HEK293 (cell line): ENCODE data around the gene MOSMO.
"Not testable (repeated sequence)": the region's sequence is repeated elsewhere in the genome, so short reads cannot be mapped to it uniquely, and the experiment has no call there.

Experiments
- CTCF ChIA-PET: fragments of 350-600 bp; formaldehyde crosslinking; extraction: SDS; loops from one replicate; lab custom pipeline; 2021; ENCODE audit warnings: antibody characterized with exemption; lab: Yijun Ruan, JAX
- POLR2A ChIA-PET: fragments of 300-600 bp; formaldehyde crosslinking; extraction: SDS; loops from one replicate; lab custom pipeline; 2020; ENCODE audit warnings: antibody characterized with exemption, inconsistent platforms; lab: Yijun Ruan, JAX
- H3K27ac ChIP-seq: fragments of 200-500 bp; sonication (Bioruptor generic); 2 replicates; pipeline ENCODE4 v1.5.1; 2014; ENCODE audit warnings: low read depth, low read length, control low read depth, inconsistent platforms; ENCODE audit errors: extremely low read depth
- H3K36me3 ChIP-seq, 2 experiments: fragments of 200-500 bp in 1 of 2; sonication (Bioruptor generic) in 1 of 2; 1 replicate in 1 of 2; 2 replicates in 1 of 2; pipeline ENCODE4 v1.5.1; 2014 to 2017; ENCODE audit warnings: inconsistent platforms in 2 of 2, low read length in 2 of 2; ENCODE audit not compliant: control insufficient read depth in 2 of 2, insufficient read depth in 1 of 2
- H3K4me1 ChIP-seq: fragments of 200-500 bp; sonication (Bioruptor generic); 2 replicates; pipeline ENCODE4 v1.5.1; 2014; ENCODE audit warnings: mild to moderate bottlenecking, low read length, inconsistent platforms; ENCODE audit not compliant: control insufficient read depth, insufficient read depth
- H3K4me3 ChIP-seq: 2 replicates; pipeline ENCODE4 v1.5.1; 2011; ENCODE audit warnings: low read depth, mild to moderate bottlenecking, control low read depth, low read length, moderate library complexity
- H3K9me3 ChIP-seq: fragments of 200-500 bp; sonication (Bioruptor generic); 2 replicates; pipeline ENCODE4 v1.5.1; 2014; ENCODE audit warnings: low read depth, low read length, inconsistent platforms; ENCODE audit not compliant: control insufficient read depth, insufficient read depth
- BCL6B ChIP-seq: fragments of 450-650 bp; formaldehyde crosslinking; IDR thresholded peaks from 2 replicates; pipeline ENCODE4 v1.5.1; 2017; ENCODE audit warnings: missing biosample characterization, missing genetic modification characterization
- EGR2 ChIP-seq: fragments of 450-650 bp; formaldehyde crosslinking; IDR thresholded peaks from 2 replicates; pipeline ENCODE4 v1.5.1; 2016; ENCODE audit warnings: low read depth, missing biosample characterization, missing genetic modification characterization
- HOXC10 ChIP-seq: sonication (generic); formaldehyde crosslinking; IDR thresholded peaks from 2 replicates; pipeline ENCODE4 v1.8.1; 2023; ENCODE audit warnings: mild to moderate bottlenecking, missing genetic modification reagents
- KLF10 ChIP-seq: fragments of 450-650 bp; IDR thresholded peaks from 2 replicates; pipeline ENCODE4 v1.5.1; 2018; ENCODE audit warnings: missing biosample characterization, mild to moderate bottlenecking, missing genetic modification characterization
- KLF17 ChIP-seq: fragments of 450-650 bp; formaldehyde crosslinking; IDR thresholded peaks from 2 replicates; pipeline ENCODE4 v1.5.1; 2016; ENCODE audit warnings: missing biosample characterization, missing genetic modification characterization
- PRDM1 ChIP-seq: fragments of 450-650 bp; formaldehyde crosslinking; IDR thresholded peaks from 2 replicates; pipeline ENCODE4; 2016; ENCODE audit warnings: missing biosample characterization, missing genetic modification characterization
- PRDM10 ChIP-seq: fragments of 450-650 bp; formaldehyde crosslinking; IDR thresholded peaks from 2 replicates; pipeline ENCODE4 v1.5.1; 2016; ENCODE audit warnings: missing biosample characterization, missing genetic modification characterization
- PRDM4 ChIP-seq: fragments of 450-650 bp; formaldehyde crosslinking; IDR thresholded peaks from 2 replicates; pipeline ENCODE4 v1.5.1; 2017; ENCODE audit warnings: missing biosample characterization, missing genetic modification characterization
- SCRT1 ChIP-seq: fragments of 450-650 bp; formaldehyde crosslinking; IDR thresholded peaks from 2 replicates; pipeline ENCODE4 v1.5.1; 2016; ENCODE audit warnings: missing biosample characterization, missing genetic modification characterization, borderline replicate concordance
- TRIM28 ChIP-seq: IDR thresholded peaks from 2 replicates; pipeline ENCODE4 v1.6.1; 2011; ENCODE audit warnings: low read length, control low read depth, borderline replicate concordance
- ZBTB26 ChIP-seq: fragments of 450-650 bp; formaldehyde crosslinking; optimal IDR thresholded peaks from 2 replicates; pipeline ENCODE3; 2016; ENCODE audit warnings: missing biosample characterization, mild to moderate bottlenecking, missing genetic modification characterization
- ZEB2 ChIP-seq: fragments of 450-650 bp; formaldehyde crosslinking; IDR thresholded peaks from 2 replicates; pipeline ENCODE4 v1.5.1; 2016; ENCODE audit warnings: missing biosample characterization, missing genetic modification characterization
- ZFHX2 ChIP-seq: fragments of 450-650 bp; formaldehyde crosslinking; conservative IDR thresholded peaks from 2 replicates; pipeline ENCODE4 v1.5.1; 2016; ENCODE audit warnings: missing biosample characterization, missing genetic modification characterization
- ZNF112 ChIP-seq: fragments of 450-650 bp; formaldehyde crosslinking; IDR thresholded peaks from 2 replicates; pipeline ENCODE4 v1.5.0; 2017; ENCODE audit warnings: missing biosample characterization, missing genetic modification characterization
- ZNF239 ChIP-seq: fragments of 450-650 bp; formaldehyde crosslinking; IDR thresholded peaks from 2 replicates; pipeline ENCODE4 v1.5.1; 2016; ENCODE audit warnings: missing biosample characterization, missing genetic modification characterization
- ZNF433 ChIP-seq: fragments of 450-650 bp; formaldehyde crosslinking; IDR thresholded peaks from 2 replicates; pipeline ENCODE4 v1.5.1; 2016; ENCODE audit warnings: missing biosample characterization, missing genetic modification characterization, low read depth
- ZNF473 ChIP-seq: fragments of 450-650 bp; formaldehyde crosslinking; IDR thresholded peaks from 2 replicates; pipeline ENCODE4 v1.5.1; 2017; ENCODE audit warnings: missing biosample characterization, missing genetic modification characterization
- ZNF529 ChIP-seq: fragments of 450-650 bp; formaldehyde crosslinking; IDR thresholded peaks from 2 replicates; pipeline ENCODE4 v1.5.1; 2017; ENCODE audit warnings: missing genetic modification characterization, missing biosample characterization; ENCODE audit not compliant: insufficient replicate concordance
- ZNF664 ChIP-seq: fragments of 450-650 bp; formaldehyde crosslinking; IDR thresholded peaks from 2 replicates; pipeline ENCODE4 v1.5.1; 2016; ENCODE audit warnings: missing biosample characterization, missing genetic modification characterization

MOSMO gene

GRCh38 chr16:22043882-22044281 lies 36.0 kb downstream of the MOSMO start:
- CTCF ChIA-PET, result interaction anchor here (1.3 kb wide), 1 partner anchor 34 kb away, joined by 3 read pairs; no protein-coding TSS in a partner anchor
- POLR2A ChIA-PET, H3K4me1 ChIP-seq, H3K4me3 ChIP-seq, H3K36me3 ChIP-seq, H3K27ac ChIP-seq, H3K9me3 ChIP-seq: not testable (repeated sequence)
- TF ChIP-seq ZFHX2 (tag by site-specific recombination), result peak; percentile 63
- peak; percentile 84 for TF ChIP-seq EGR2 (tag by site-specific recombination)

- POLR2A ChIA-PET, H3K9me3 ChIP-seq, H3K36me3 ChIP-seq, H3K27ac ChIP-seq, H3K4me1 ChIP-seq, H3K4me3 ChIP-seq: not testable (repeated sequence)
- CTCF ChIA-PET, result interaction anchor here (0.7 kb wide), 1 partner anchor 45 kb away, joined by 4 read pairs; no protein-coding TSS in a partner anchor
Measured at GRCh38 chr16:22045888-22046287, 38.0 kb downstream of the MOSMO start.

- POLR2A ChIA-PET, result no interaction called here
- no peaks in the 10 kb centered on the region for H3K4me1 ChIP-seq
- H3K4me3 ChIP-seq, result no peak overlapping the region
- H3K36me3 ChIP-seq, result no peaks in the 10 kb centered on the region; a peak in 1 of 3 replicates
- CTCF ChIA-PET, result interaction anchor here (0.6 to 4.0 kb wide), 4 partner anchors 10 to 278 kb away, joined by 3 to 27 read pairs (median 3); no protein-coding TSS in a partner anchor
- TF ChIP-seq HOXC10 (no peak), ZBTB26 (tag by site-specific recombination) (no peak), TRIM28 (no peak), ZNF112 (tag by site-specific recombination) (no peak), ZNF239 (no peak), PRDM1 (tag by site-specific recombination) (no peak), ZNF433 (no peak), ZNF473 (tag by site-specific recombination) (no peak), PRDM4 (tag by site-specific recombination) (no peak), SCRT1 (tag by site-specific recombination) (no peak), ZNF529 (no peak), ZNF664 (tag by site-specific recombination) (no peak), KLF10 (no peak), ZEB2 (tag by site-specific recombination) (no peak), KLF17 (no peak), BCL6B (tag by site-specific recombination) (no peak), PRDM10 (tag by site-specific recombination) (no peak)
- no peak overlapping the region for H3K27ac ChIP-seq
- H3K9me3 ChIP-seq, result no peaks in the 10 kb centered on the region
Measured at GRCh38 chr16:22050963-22051362, 43.1 kb downstream of the MOSMO start.
